K562 (cell line): Measurements from ENCODE around the gene PAF1.

ENCODE experiments used
- CAMTA2 ChIP-seq: fragments of 250-450 bp; sonication (Bioruptor Pico); conservative IDR thresholded peaks from 2 replicates; pipeline ENCODE4 v1.5.1; 2022
- MYC ChIP-seq, 2 experiments: fragments of 250-450 bp in 1 of 2; sonication (Bioruptor Pico) in 1 of 2; IDR thresholded peaks; 2 replicates each; pipeline versions ENCODE4 v1.5.1 to v1.6.1; 2012 to 2021; ENCODE audit warnings: low read depth in 2 of 2, borderline replicate concordance in 1 of 2, improper control_type of control experiment in 1 of 2, low read length in 1 of 2, mild to moderate bottlenecking in 1 of 2, moderate library complexity in 1 of 2
- MYNN ChIP-seq, 2 experiments: sonication (generic); formaldehyde crosslinking in 1 of 2; IDR thresholded peaks; 2 replicates each; pipeline versions ENCODE4 v1.5.0 to v1.6.1; 2016 to 2020; ENCODE audit warnings: antibody characterized with exemption in 1 of 2, missing genetic modification reagents in 1 of 2
- PPARD ChIP-seq: fragments of 250-450 bp; sonication (Bioruptor Pico); IDR thresholded peaks from 2 replicates; pipeline ENCODE4 v1.8.0; 2022; ENCODE audit warnings: inconsistent platforms, mild to moderate bottlenecking, moderate library complexity
- U2AF2 ChIP-seq: fragments of 200-400 bp; formaldehyde crosslinking; optimal IDR thresholded peaks from 2 replicates; pipeline ENCODE3; 2017; ENCODE audit warnings: low read depth, mild to moderate bottlenecking, low read length
- ZNF224 ChIP-seq: sonication (generic); formaldehyde crosslinking; IDR thresholded peaks from 2 replicates; pipeline ENCODE4 v1.8.0; 2022; ENCODE audit warnings: mild to moderate bottlenecking, missing genetic modification reagents
- TF ChIP-seq, protein P1 (sequence below): sonication (generic); formaldehyde crosslinking; IDR thresholded peaks from 2 replicates; pipeline ENCODE4 v1.5.0; 2020; ENCODE audit warnings: missing genetic modification reagents
- TF ChIP-seq, protein P2 (sequence below): fragments of 450-650 bp; conservative IDR thresholded peaks from 2 replicates; pipeline ENCODE4 v1.6.1; 2016; ENCODE audit warnings: missing genetic modification characterization, low read depth, mild to moderate bottlenecking, missing compliant biosample characterization, moderate library complexity
- TF ChIP-seq, protein P3 (sequence below), 3 experiments: fragments of 200-800 bp in 1 of 3; fragments of 250-450 bp in 1 of 3; fragments of 450-650 bp in 1 of 3; sonication (Bioruptor Pico) in 1 of 3; sonication (Bioruptor generic) in 1 of 3; formaldehyde crosslinking in 1 of 3; IDR thresholded peaks; 2 replicates each; pipeline versions ENCODE4 v1.6.1 to v1.8.0; 2016 to 2022; ENCODE audit warnings: mild to moderate bottlenecking in 2 of 3, missing genetic modification characterization in 2 of 3, missing compliant biosample characterization in 1 of 3, moderate library complexity in 1 of 3

GRCh38 chr19:39408392-39409207 lies 17.7 kb upstream of the PAF1 start:
- no peak for TF ChIP-seq ZNF224 (CRISPR knock-in tag)
- TF ChIP-seq CAMTA2 (CRISPR knock-in tag), result no peak
- TF ChIP-seq U2AF2, result no peak
- TF ChIP-seq, protein P1, sequence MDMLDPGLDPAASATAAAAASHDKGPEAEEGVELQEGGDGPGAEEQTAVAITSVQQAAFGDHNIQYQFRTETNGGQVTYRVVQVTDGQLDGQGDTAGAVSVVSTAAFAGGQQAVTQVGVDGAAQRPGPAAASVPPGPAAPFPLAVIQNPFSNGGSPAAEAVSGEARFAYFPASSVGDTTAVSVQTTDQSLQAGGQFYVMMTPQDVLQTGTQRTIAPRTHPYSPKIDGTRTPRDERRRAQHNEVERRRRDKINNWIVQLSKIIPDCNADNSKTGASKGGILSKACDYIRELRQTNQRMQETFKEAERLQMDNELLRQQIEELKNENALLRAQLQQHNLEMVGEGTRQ (CRISPR knock-in tag), result no peak
- TF ChIP-seq PPARD, result no peak
- no peak for TF ChIP-seq MYC (IDR thresholded peaks at IDR 0.05; ENCODE audit: low read depth, low read length)
- TF ChIP-seq MYC (CRISPR knock-in tag; IDR thresholded peaks at IDR 0.05; ENCODE audit: borderline replicate concordance, low read depth), result no peak
- no peak for TF ChIP-seq MYNN (IDR thresholded peaks at IDR 0.05)
- TF ChIP-seq MYNN (CRISPR knock-in tag; IDR thresholded peaks at IDR 0.05), result no peak
- TF ChIP-seq, protein P2, sequence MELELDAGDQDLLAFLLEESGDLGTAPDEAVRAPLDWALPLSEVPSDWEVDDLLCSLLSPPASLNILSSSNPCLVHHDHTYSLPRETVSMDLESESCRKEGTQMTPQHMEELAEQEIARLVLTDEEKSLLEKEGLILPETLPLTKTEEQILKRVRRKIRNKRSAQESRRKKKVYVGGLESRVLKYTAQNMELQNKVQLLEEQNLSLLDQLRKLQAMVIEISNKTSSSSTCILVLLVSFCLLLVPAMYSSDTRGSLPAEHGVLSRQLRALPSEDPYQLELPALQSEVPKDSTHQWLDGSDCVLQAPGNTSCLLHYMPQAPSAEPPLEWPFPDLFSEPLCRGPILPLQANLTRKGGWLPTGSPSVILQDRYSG (tag), result no peak
- TF ChIP-seq, protein P3, sequence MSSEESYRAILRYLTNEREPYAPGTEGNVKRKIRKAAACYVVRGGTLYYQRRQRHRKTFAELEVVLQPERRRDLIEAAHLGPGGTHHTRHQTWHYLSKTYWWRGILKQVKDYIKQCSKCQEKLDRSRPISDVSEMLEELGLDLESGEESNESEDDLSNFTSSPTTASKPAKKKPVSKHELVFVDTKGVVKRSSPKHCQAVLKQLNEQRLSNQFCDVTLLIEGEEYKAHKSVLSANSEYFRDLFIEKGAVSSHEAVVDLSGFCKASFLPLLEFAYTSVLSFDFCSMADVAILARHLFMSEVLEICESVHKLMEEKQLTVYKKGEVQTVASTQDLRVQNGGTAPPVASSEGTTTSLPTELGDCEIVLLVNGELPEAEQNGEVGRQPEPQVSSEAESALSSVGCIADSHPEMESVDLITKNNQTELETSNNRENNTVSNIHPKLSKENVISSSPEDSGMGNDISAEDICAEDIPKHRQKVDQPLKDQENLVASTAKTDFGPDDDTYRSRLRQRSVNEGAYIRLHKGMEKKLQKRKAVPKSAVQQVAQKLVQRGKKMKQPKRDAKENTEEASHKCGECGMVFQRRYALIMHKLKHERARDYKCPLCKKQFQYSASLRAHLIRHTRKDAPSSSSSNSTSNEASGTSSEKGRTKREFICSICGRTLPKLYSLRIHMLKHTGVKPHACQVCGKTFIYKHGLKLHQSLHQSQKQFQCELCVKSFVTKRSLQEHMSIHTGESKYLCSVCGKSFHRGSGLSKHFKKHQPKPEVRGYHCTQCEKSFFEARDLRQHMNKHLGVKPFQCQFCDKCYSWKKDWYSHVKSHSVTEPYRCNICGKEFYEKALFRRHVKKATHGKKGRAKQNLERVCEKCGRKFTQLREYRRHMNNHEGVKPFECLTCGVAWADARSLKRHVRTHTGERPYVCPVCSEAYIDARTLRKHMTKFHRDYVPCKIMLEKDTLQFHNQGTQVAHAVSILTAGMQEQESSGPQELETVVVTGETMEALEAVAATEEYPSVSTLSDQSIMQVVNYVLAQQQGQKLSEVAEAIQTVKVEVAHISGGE (CRISPR knock-in tag; IDR thresholded peaks at IDR 0.05), result no peak
